ENCODE measurements around the gene SMAD4. TPM values are rescaled to one million over a fixed set of nuclear protein-coding genes. Genes with fewer than 3 reads are reported as not detected.
"Not testable (repeated sequence)": the region's sequence is repeated elsewhere in the genome, so short reads cannot be mapped to it uniquely, and the experiment has no call there.

The SMAD4 gene
- total RNA-seq (10 to 100 TPM; 66.7 to 78.6 TPM), total RNA-seq (64.8 to 85.5 reads per million in 2 donors)

DNA sequence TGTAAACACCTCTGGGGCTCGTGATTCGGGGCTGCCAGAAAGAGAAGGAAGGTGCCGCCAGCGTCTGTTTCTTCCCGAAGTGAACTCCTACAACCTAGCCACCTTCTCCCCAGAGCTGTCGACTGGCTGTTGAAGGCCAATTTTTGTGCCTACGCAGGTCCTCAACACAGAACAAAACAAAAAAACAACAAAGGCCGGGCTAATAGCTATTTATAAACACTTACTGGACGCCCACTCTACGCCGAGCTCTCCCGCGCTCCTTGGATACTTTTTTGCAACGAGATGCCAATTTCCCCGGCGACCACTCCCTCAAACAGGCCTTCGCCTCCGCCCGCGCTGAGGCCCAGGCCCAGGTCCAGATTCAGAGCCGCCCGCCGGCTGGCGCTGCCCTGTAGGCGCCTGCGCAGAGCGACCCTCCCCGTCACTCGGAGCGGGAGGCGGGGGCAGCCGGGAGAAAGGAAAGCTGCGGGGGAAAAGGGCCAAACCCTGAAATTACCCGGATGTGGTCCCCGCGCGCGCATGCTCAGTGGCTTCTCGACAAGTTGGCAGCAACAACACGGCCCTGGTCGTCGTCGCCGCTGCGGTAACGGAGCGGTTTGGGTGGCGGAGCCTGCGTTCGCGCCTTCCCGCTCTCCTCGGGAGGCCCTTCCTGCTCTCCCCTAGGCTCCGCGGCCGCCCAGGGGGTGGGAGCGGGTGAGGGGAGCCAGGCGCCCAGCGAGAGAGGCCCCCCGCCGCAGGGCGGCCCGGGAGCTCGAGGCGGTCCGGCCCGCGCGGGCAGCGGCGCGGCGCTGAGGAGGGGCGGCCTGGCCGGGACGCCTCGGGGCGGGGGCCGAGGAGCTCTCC is at the start of gene SMAD4:
Gene SMAD4, plus strand, starts transcription at position 520 of the 843 bp plus-strand sequence. CDS start 16,834 bp downstream, outside the sequence.
- no peaks in the 10 kb centered on the region for H3K9me3 ChIP-seq (ENCODE audit: control insufficient read depth, low read length, poor library complexity, severe bottlenecking)
- no peaks in the 10 kb centered on the region for H3K27me3 Mint-ChIP-seq
- H3K27ac Mint-ChIP-seq = peak within 1 kb of the TSS; percentile 97
- H3K36me3 Mint-ChIP-seq (ENCODE audit: low read depth) = peaks cover 3% of the 10 kb centered on the region
- ATAC-seq (peak; percentile 80), DNase-seq (peak; percentile 97 to 99 (median 98))
- peak within 1 kb of the TSS; percentile 98 for H3K4me3 Mint-ChIP-seq
- H3K4me1 Mint-ChIP-seq = peaks cover 46% of the 10 kb centered on the region

DNA sequence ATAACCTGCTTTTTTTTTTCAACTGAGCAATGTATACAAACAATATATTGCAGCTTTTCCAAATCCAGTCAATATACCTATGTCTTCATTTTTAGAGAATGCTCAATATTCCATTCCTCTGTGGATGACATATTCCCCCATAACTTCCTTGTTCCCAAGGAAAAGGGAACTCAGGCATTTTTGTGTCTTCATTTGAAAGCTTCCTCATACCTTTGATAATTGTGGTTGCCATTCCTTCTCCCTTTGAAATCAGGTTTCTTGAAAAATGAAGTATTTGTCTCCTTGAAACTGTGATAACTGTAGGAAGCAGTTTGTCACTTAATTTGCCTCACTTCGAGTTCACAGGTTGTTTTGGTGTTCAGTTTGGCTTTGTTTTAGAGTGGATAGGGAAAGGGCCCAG is 48.6 kb upstream of the SMAD4 start:
- Mint-ChIP-seq H3K4me3 (no peak overlapping the region), H3K27ac (no peak overlapping the region), H3K4me1 (peaks cover 10% of the 10 kb centered on the region), H3K36me3 (ENCODE audit: low read depth) (peaks cover 5% of the 10 kb centered on the region), H3K27me3 (no peaks in the 10 kb centered on the region)
- no peaks in the 10 kb centered on the region for H3K9me3 ChIP-seq (ENCODE audit: control insufficient read depth, low read length, poor library complexity, severe bottlenecking)
- DNase-seq (no peak), ATAC-seq (no peak)

DNA sequence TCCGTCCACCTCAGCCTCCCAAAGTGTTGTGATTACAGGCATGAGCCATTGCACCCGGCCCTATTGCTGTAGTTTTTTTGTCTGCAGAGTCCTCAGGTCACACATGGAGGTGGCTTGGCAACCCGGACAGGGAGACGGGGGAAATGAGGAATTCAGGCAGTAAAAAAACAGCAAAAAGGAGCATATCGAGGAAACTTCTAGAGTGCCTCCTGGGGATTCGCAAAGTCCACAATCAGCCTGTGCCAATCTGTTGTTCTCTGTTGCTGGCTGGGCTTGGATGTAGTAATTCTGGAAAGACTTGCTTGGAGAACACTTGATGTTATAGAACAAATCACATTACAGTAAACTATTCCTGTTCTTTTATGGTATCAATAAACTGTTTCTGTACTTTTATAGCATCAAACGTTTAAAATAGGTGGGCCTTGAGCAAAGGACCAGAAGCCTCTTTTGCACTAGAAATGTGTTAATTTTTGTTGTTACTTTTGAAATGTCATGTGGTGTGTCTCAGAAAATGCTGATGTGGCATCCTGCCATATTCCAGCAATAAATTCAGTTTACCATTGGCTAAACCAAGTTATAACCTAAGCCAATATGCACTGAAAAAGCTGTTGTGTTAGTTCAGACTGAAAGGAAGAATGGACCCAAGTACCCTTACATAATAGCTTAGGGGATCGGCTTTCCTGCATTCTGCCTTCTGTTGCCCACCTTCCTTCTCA is 47.8 kb upstream of the SMAD4 start:
- Mint-ChIP-seq H3K4me1 (peaks cover 10% of the 10 kb centered on the region), H3K27me3 (no peaks in the 10 kb centered on the region), H3K27ac (peak overlapping the region; percentile 47), H3K36me3 (ENCODE audit: low read depth) (peaks cover 4% of the 10 kb centered on the region), H3K4me3 (no peak overlapping the region)
- ATAC-seq (no peak), DNase-seq (no peak)
- H3K9me3 ChIP-seq (ENCODE audit: control insufficient read depth, low read length, poor library complexity, severe bottlenecking) = no peaks in the 10 kb centered on the region

DNA sequence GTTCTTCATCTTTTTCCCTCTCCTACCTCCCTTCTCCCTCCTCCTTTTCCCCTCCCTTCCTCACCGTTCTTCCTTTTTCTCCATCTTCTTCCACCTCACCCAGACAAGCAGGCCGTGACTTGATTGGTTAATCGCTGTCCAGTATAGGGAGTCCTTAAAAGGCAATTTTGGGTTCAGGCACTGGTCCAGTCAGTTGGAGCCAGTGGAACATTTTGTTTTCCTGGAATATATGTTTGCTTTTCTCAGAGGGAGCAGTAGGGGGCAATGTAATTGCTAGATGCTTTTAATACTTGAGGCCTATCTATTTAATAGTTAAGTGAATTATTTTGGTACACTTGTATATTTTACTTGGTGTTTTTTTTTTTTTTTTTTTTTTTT is 47.2 kb upstream of the SMAD4 start:
- Mint-ChIP-seq H3K4me3 (no peak overlapping the region), H3K27me3 (no peaks in the 10 kb centered on the region), H3K27ac (peak overlapping the region; percentile 47), H3K36me3 (ENCODE audit: low read depth) (peaks cover 4% of the 10 kb centered on the region), H3K4me1 (peaks cover 10% of the 10 kb centered on the region)
- DNase-seq (no peak), ATAC-seq (no peak)
- no peaks in the 10 kb centered on the region for H3K9me3 ChIP-seq (ENCODE audit: control insufficient read depth, low read length, poor library complexity, severe bottlenecking)

DNA sequence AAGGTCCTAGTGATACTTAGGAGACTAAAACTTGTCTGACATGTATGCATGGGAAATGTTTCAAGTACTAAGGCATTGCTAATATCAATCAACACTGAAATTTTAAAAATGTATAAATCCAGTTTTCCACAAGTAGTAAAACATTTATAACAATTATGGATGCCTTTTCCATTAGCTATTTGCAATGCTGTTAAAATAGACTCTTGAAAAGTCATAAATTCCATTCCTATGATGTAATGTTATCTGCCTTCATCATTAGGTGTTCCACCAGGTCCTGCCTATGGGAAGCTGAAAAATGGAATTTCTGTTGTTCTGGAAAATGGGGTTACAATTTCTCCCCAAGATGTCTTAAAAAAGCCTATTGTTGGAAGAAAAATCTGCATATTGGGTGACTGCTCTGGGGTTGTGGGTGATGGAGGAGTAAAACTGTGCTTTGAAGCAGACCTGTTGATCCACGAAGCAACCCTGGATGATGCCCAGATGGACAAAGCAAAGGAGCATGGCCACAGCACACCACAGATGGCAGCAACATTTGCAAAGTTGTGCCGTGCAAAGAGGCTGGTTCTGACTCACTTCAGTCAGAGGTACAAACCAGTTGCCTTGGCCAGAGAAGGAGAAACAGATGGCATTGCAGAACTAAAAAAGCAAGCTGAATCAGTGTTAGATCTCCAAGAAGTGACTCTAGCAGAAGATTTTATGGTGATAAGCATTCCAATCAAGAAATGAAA is 43.5 kb upstream of the SMAD4 start:
- ATAC-seq (no peak), DNase-seq (no peak)
- no peak overlapping the region for H3K4me3 Mint-ChIP-seq
- no peaks in the 10 kb centered on the region for H3K27me3 Mint-ChIP-seq
- H3K27ac Mint-ChIP-seq = no peak overlapping the region
- no peaks in the 10 kb centered on the region for H3K9me3 ChIP-seq (ENCODE audit: control insufficient read depth, low read length, poor library complexity, severe bottlenecking)
- H3K36me3 Mint-ChIP-seq (ENCODE audit: low read depth) = no peaks in the 10 kb centered on the region
- peaks cover 7% of the 10 kb centered on the region for H3K4me1 Mint-ChIP-seq

DNA sequence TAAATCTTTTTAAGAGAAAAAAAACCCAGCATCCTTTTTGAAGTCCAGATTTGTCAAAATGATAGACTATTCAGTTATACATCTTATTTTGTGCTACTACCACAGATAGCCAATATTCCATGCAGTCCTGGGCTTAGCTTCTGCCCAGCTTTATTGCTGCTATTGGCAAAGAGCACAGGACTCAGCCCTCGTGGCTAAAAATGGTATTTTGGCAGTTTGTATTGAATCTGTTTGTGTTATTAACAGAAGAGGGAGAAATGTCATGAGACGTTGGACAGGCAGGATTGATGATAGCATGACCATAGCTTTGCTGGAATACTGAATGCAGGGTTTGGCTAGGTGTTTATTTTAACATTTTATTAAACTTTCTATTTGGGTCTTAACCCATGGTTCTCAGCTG is 42.8 kb upstream of the SMAD4 start:
- no peaks in the 10 kb centered on the region for H3K36me3 Mint-ChIP-seq (ENCODE audit: low read depth)
- H3K27ac Mint-ChIP-seq = no peak overlapping the region
- DNase-seq (no peak), ATAC-seq (no peak)
- peaks cover 6% of the 10 kb centered on the region for H3K4me1 Mint-ChIP-seq
- H3K4me3 Mint-ChIP-seq = no peak overlapping the region
- H3K27me3 Mint-ChIP-seq = no peaks in the 10 kb centered on the region
- H3K9me3 ChIP-seq (ENCODE audit: control insufficient read depth, low read length, poor library complexity, severe bottlenecking) = no peaks in the 10 kb centered on the region

DNA sequence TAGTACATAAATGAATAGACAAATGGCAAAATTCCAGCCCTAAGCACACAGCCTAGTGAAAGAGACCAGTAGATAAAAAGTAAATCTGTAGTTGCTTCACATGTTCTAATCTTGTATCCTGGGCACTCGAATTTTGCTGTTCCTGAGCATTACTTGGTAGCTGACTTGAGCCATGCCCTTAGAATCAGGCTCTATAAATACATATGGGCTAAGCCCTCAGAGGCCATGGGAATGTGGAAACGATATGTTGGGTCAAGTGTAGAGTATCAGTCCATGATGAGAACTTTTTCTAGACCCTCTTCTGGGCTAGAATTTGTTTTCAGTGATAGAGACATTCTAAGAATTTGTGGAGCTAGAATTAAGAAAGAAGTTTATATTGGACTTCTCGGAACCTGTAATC is 40.3 kb upstream of the SMAD4 start:
- peaks cover 2% of the 10 kb centered on the region for H3K4me1 Mint-ChIP-seq
- no peaks in the 10 kb centered on the region for H3K27me3 Mint-ChIP-seq
- DNase-seq (no peak), ATAC-seq (no peak)
- H3K4me3 Mint-ChIP-seq = no peak overlapping the region
- no peak overlapping the region for H3K27ac Mint-ChIP-seq
- H3K36me3 Mint-ChIP-seq (ENCODE audit: low read depth) = no peaks in the 10 kb centered on the region
- H3K9me3 ChIP-seq (ENCODE audit: control insufficient read depth, low read length, poor library complexity, severe bottlenecking) = no peaks in the 10 kb centered on the region

DNA sequence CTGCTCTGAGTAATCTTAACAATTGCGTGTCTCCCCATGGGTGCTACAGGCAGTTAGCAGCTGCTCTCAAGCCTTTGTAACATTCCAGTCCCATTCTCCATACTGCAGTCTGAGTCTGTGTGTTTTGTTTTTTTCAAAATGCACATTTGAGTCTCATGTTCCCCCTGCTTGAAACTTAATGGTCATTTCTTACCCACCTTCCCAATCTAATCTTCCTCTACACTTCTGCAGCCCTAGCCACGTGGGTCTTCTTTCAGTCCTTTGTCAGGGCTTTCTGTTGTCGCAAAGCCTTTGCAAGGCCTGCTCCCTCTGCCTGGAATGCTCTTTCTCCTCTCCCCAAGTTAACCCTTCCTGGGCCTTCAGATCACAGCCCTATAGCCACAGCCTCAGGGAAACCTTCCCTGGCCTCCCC is 37.7 kb upstream of the SMAD4 start:
- no peaks in the 10 kb centered on the region for H3K9me3 ChIP-seq (ENCODE audit: control insufficient read depth, low read length, poor library complexity, severe bottlenecking)
- Mint-ChIP-seq H3K36me3 (ENCODE audit: low read depth) (no peaks in the 10 kb centered on the region), H3K4me1 (no peaks in the 10 kb centered on the region), H3K27ac (no peak overlapping the region), H3K4me3 (no peak overlapping the region), H3K27me3 (no peaks in the 10 kb centered on the region)
- no peak for ATAC-seq
- no peak for DNase-seq

DNA sequence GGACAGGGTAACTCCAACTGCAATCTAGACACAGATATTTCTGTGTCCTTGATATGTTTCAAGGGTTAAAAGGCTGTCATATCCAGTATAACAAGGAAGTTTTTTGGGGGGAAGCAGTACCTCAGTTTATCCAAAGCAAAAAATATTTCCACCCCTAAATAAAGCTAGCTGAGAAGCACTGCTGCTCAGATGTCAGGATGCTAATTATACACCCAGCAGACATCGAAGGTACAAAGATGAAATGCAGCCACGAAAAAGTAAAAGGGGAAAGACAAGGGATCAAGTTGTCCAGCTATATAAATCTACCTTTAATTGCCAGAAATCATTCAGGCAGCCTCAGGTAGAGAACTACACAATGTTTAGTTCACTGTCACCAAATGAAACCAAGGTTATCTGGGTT is 36.0 kb upstream of the SMAD4 start:
- no peak overlapping the region for H3K27ac Mint-ChIP-seq
- no peak overlapping the region for H3K4me3 Mint-ChIP-seq
- H3K27me3 Mint-ChIP-seq = no peaks in the 10 kb centered on the region
- H3K4me1 Mint-ChIP-seq = no peaks in the 10 kb centered on the region
- DNase-seq (no peak), ATAC-seq (no peak)
- no peaks in the 10 kb centered on the region for H3K9me3 ChIP-seq (ENCODE audit: control insufficient read depth, low read length, poor library complexity, severe bottlenecking)
- no peaks in the 10 kb centered on the region for H3K36me3 Mint-ChIP-seq (ENCODE audit: low read depth)

DNA sequence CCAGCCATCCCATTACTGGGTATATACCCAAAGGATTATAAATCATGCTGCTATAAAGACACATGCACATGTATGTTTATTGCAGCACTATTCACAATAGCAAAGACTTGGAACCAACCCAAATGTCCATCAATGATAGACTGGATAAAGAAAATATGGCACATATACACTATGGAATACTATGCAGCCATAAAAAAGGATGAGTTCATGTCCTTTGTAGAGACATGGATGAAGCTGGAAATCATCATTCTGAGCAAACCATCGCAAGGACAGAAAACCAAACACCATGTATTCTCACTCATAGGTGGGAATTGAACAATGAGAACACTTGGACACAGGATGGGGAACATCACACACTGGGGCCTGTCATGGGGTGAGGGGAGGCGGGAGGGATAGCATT is 26.8 kb upstream of the SMAD4 start:
- not testable (repeated sequence) for H3K27ac Mint-ChIP-seq; H3K4me1 Mint-ChIP-seq; ATAC-seq; H3K9me3 ChIP-seq (ENCODE audit: control insufficient read depth, low read length, poor library complexity, severe bottlenecking); H3K27me3 Mint-ChIP-seq; DNase-seq; H3K36me3 Mint-ChIP-seq (ENCODE audit: low read depth); H3K4me3 Mint-ChIP-seq

DNA sequence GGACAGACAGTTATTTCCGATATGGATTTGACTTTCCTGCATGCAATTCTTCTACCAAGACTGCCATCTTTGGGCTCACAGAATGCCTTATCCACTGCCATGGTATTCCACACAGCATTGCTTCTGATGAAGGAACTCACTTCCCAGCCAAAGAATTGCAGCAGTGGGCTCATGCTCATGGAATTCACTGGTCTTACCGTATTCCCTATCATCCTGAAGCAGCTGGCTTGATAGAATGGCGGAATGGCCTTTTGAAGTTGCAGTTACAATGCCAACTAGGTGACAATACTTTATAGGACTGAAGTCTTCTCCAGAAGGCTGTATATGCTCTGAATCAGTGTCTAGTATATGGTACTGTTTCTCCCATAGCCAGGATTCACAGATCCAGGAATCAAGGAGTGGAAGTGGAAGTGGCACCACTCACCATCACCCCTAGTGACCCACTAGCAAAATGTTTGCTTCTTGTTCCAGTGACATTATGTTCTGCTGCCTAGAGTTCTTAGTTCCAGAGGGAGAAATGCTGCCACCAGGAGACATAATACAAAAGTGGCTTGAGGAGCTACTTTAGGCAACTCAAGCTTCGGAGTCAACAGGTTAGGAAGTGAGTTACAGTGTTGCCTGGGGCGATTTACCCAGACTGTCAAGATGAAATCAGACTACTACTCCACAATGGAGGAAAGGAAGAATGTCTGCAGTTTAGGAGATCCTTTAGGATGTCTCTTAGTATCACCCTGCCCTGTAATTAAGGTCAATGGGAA is 23.8 kb upstream of the SMAD4 start:
- H3K27me3 Mint-ChIP-seq = no peaks in the 10 kb centered on the region
- no peaks in the 10 kb centered on the region for H3K36me3 Mint-ChIP-seq (ENCODE audit: low read depth)
- no peak overlapping the region for H3K4me3 Mint-ChIP-seq
- H3K4me1 Mint-ChIP-seq = peaks cover 5% of the 10 kb centered on the region
- ATAC-seq (no peak), DNase-seq (no peak)
- no peaks in the 10 kb centered on the region for H3K9me3 ChIP-seq (ENCODE audit: control insufficient read depth, low read length, poor library complexity, severe bottlenecking)
- no peak overlapping the region for H3K27ac Mint-ChIP-seq

DNA sequence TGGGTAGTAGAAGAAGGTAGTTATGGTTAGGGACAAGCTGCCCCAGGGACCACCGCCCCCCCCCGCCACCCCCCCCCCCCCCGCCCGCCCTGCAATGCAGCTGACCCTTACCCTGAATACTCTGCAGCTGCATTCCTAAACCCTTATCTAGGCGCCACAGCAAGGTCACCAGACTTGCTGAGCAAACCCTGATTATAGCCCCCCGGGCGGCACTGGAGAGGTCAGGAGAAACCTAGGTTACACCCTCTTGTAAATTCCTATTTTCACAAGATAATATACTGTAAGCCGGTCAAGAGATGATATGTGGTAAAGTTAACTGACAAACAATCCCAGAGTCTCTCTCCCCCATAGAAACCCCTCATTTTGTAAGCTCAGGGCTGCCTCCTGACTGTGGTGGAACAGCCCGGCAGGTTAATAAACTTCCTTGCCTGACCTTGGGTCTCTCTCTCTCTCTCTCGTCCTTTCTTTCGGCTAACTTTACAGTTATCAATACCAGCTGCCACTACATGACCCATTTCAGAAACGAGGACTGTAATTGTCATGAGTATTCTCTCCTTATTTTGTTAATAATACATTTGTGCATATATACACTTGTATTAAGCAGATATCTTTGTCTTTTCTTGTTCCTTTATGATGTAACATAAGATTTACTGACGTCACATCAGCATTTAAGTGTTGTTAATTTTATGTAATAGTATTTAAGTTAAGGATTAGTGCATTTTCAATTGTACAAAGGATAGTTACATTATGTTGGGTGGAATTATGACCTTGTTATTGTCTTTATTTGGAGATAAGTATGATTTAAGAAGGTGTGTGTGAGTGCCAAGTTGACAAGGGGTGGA is 22.8 kb upstream of the SMAD4 start:
- H3K4me1 Mint-ChIP-seq = peaks cover 5% of the 10 kb centered on the region

More for the DNA sequence above, 22.8 kb upstream of the SMAD4 start:
- H3K36me3 Mint-ChIP-seq (ENCODE audit: low read depth) = no peaks in the 10 kb centered on the region
- no peak for DNase-seq
- H3K27ac Mint-ChIP-seq = no peak overlapping the region
- no peaks in the 10 kb centered on the region for H3K27me3 Mint-ChIP-seq
- H3K4me3 Mint-ChIP-seq = no peak overlapping the region
- H3K9me3 ChIP-seq (ENCODE audit: control insufficient read depth, low read length, poor library complexity, severe bottlenecking) = no peaks in the 10 kb centered on the region
- no peak for ATAC-seq
